GM12872 (cell line): Measurements from ENCODE around the gene IL1RAPL1.

Source experiments
- CTCF ChIP-seq: IDR thresholded peaks from 3 replicates; pipeline ENCODE4 v1.5.1; 2011; ENCODE audit warnings: low read depth, mild to moderate bottlenecking, low read length, moderate library complexity; ENCODE audit not compliant: insufficient read depth

Gene IL1RAPL1

DNA sequence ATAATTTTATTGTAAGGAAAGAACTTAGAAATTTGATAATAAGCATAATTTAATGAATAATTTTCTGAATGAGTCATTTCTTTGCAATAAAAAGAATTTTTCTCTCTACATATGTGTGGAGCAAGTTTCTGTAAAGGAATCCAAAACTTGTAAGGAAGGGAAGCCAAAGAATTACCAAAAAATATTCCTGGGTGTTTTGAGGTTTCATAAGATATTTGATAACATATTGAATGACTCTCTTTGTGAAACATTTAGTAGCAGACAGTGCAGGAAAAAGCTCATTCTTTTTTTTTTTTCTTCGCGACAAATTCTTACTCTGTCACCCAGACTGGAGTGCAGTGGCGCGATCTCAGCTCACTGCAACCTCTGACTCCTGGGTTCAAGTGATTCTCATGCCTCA, 1159.1 kb downstream of the IL1RAPL1 start:
- TF ChIP-seq CTCF = no peak

- TF ChIP-seq CTCF = no peak
These were observed 1174.8 kb downstream of the IL1RAPL1 start for GRCh38 chrX:29762006-29762405.

- no peak for TF ChIP-seq CTCF
These were observed 1188.6 kb downstream of the IL1RAPL1 start for GRCh38 chrX:29775890-29776289.

- no peak for TF ChIP-seq CTCF
These were observed 1200.4 kb downstream of the IL1RAPL1 start for GRCh38 chrX:29787656-29788055.

DNA sequence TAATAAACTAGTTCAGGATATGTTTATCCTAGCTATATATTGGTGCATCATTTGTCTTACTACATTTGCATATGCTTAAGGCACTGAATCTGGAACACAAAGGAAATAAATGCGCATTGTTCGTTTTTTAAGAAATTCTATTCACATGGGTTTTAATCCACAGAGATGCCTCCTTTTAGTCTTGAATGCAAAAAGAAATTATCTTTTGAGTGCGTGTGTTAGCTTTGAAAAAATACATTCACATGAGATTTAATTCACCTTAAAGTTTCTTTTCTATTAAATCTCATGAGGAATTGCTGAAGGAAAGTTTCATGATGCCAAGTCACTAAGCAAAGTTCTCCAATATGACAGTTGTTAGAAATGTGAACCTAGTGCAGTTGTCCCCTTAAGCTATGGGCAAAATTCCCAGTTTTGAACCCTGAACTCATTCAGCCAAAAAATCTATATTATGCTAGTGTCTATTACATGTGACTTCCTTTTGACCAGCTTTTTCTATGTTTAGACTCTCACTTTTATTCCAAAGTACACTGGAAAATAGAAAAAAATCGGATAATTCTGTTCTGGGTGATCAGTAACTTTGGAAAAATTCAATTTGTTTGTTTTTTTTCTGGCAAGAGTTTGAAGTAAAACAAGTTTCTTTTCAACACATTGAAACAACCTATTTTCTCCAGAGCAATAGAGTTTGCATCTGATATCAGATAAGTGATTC, 1201.9 kb downstream of the IL1RAPL1 start:
- TF ChIP-seq CTCF = no peak

- TF ChIP-seq CTCF = no peak
These were observed 1205.1 kb downstream of the IL1RAPL1 start for GRCh38 chrX:29792335-29792734.

DNA sequence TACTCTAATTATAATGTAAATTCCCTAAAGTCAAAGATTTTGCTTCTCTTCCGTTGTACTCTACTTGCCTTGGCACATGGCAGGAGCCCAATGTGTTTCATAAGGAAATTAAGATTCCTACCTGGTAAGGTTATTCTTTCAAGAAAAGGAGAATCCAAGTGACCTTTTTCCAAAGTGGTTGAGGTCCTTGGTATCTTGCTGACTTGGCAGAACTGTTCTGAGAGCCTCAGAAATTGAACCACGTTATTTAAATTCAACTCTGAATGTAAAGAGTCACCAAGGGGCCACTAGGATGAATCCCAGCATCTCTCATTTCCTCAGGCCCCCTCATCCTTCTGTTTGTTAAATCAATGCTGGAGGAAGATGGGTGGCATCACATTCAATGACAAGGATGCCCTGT, 1209.9 kb downstream of the IL1RAPL1 start:
- TF ChIP-seq CTCF = no peak
